IMR-90 (cell line): ENCODE results near the gene SLC25A21. TPM values are rescaled to one million over a fixed set of nuclear protein-coding genes. Genes with fewer than 3 reads are reported as not detected.
A peak's percentile ranks its signal among the peaks of the same experiment; 100 is the strongest.

Experiments used
- ATAC-seq: fragments of 200-7000 bp; cut with Tn5 transposase; 2 replicates; pipeline ENCODE4 v1.9.1; 2020; ENCODE audit warnings: low read depth, mild to moderate bottlenecking, moderate library complexity
- BruUV-seq: library from RNA; stranded (reverse); fragments of 400-500 nt; replicated peaks from 2 replicates; lab custom pipeline; 2021; lab: Mats Ljungman, UMichigan
- CTCF ChIA-PET: fragments of 300-600 bp; formaldehyde crosslinking; extraction: SDS; loops from one replicate; lab custom pipeline; 2021; ENCODE audit warnings: antibody characterized with exemption; lab: Yijun Ruan, JAX
- POLR2A ChIA-PET: fragments of 300-600 bp; sonication (Branson Sonifier 250); formaldehyde crosslinking; loops from one replicate; lab custom pipeline; 2022; ENCODE audit warnings: antibody characterized with exemption; ENCODE audit not compliant: unreplicated experiment; lab: Charles Lee
- DNase-seq: peaks from one replicate; pipeline ENCODE4 v3.0.0; 2013
- H2AFZ ChIP-seq: replicated peaks from 2 replicates; pipeline ENCODE3; 2013; ENCODE audit warnings: low read length, mild to moderate bottlenecking; ENCODE audit not compliant: poor library complexity
- H2AK5ac ChIP-seq: 2 replicates; pipeline ENCODE4 v1.6.1; 2013; ENCODE audit warnings: low read depth, low read length, inconsistent platforms
- H2AK9ac ChIP-seq: replicated peaks from 2 replicates; pipeline ENCODE3; 2013; ENCODE audit warnings: mild to moderate bottlenecking, low read depth, low read length, moderate library complexity; ENCODE audit not compliant: poor library complexity
- H2BK120ac ChIP-seq: 2 replicates; pipeline ENCODE4 v1.6.1; 2013; ENCODE audit warnings: low read depth, low read length, inconsistent platforms
- H2BK15ac ChIP-seq: 3 replicates; pipeline ENCODE4 v1.6.1; 2013; ENCODE audit warnings: low read depth, low read length, inconsistent platforms
- H2BK20ac ChIP-seq: 2 replicates; pipeline ENCODE4 v1.6.1; 2013; ENCODE audit warnings: low read depth, mild to moderate bottlenecking, inconsistent platforms, low read length, moderate library complexity
- H2BK5ac ChIP-seq: 2 replicates; pipeline ENCODE4 v1.6.1; 2013; ENCODE audit warnings: mild to moderate bottlenecking, low read depth, low read length, inconsistent platforms; ENCODE audit not compliant: poor library complexity, severe bottlenecking
- H3K14ac ChIP-seq: replicated peaks from 2 replicates; pipeline ENCODE4 v1.6.1; 2013; ENCODE audit warnings: low read depth, low read length, inconsistent platforms
- H3K18ac ChIP-seq: 2 replicates; pipeline ENCODE4 v1.6.1; 2013; ENCODE audit warnings: low read depth, low read length, control low read depth
- H3K23ac ChIP-seq: 2 replicates; pipeline ENCODE4 v1.6.1; 2013; ENCODE audit warnings: low read depth, low read length, inconsistent platforms
- H3K27ac ChIP-seq: 2 replicates; pipeline ENCODE4 v1.5.1; 2013; ENCODE audit warnings: mild to moderate bottlenecking, control low read depth, low read length; ENCODE audit not compliant: insufficient read depth
- H3K27me3 ChIP-seq: 2 replicates; pipeline ENCODE4 v1.6.1; 2013; ENCODE audit warnings: low read length; ENCODE audit not compliant: control insufficient read depth, insufficient read depth
- H3K36me3 ChIP-seq: 2 replicates; pipeline ENCODE4 v1.6.1; 2013; ENCODE audit warnings: low read length, mixed read lengths; ENCODE audit not compliant: control insufficient read depth, insufficient read depth
- H3K4ac ChIP-seq: 2 replicates; pipeline ENCODE4 v1.6.1; 2013; ENCODE audit warnings: low read depth, low read length, inconsistent platforms
- H3K4me1 ChIP-seq: 2 replicates; pipeline ENCODE4 v1.6.1; 2013; ENCODE audit warnings: low read length, mixed read lengths; ENCODE audit not compliant: control insufficient read depth, insufficient read depth
- H3K4me2 ChIP-seq: 2 replicates; pipeline ENCODE4 v1.6.1; 2013; ENCODE audit warnings: low read depth, mild to moderate bottlenecking, control low read depth, low read length, moderate library complexity
- H3K4me3 ChIP-seq: 2 replicates; pipeline ENCODE4 v1.5.1; 2013; ENCODE audit warnings: low read depth, mild to moderate bottlenecking, control low read depth, low read length, moderate library complexity; ENCODE audit not compliant: insufficient read depth
- H3K56ac ChIP-seq: 2 replicates; pipeline ENCODE4 v1.6.1; 2013; ENCODE audit warnings: low read length, inconsistent platforms; ENCODE audit not compliant: insufficient read depth; ENCODE audit errors: extremely low read depth
- H3K79me1 ChIP-seq, 2 experiments: 2 replicates each; pipeline ENCODE4 v1.6.1; 2013; ENCODE audit warnings: low read length in 2 of 2, inconsistent platforms in 1 of 2, low read depth in 1 of 2
- H3K9ac ChIP-seq: 2 replicates; pipeline ENCODE4 v1.6.1; 2013; ENCODE audit warnings: low read depth, low read length, control low read depth
- H3K9me1 ChIP-seq: 2 replicates; pipeline ENCODE4 v1.6.1; 2013; ENCODE audit warnings: low read length, inconsistent platforms; ENCODE audit not compliant: insufficient read depth
- H3K9me3 ChIP-seq: 2 replicates; pipeline ENCODE4 v1.6.1; 2013; ENCODE audit warnings: low read length; ENCODE audit not compliant: control insufficient read depth, insufficient read depth
- H4K20me1 ChIP-seq: 2 replicates; pipeline ENCODE4 v1.6.1; 2013; ENCODE audit warnings: low read length, inconsistent platforms; ENCODE audit not compliant: insufficient read depth
- H4K5ac ChIP-seq: 2 replicates; pipeline ENCODE4 v1.6.1; 2013; ENCODE audit warnings: mild to moderate bottlenecking, low read depth, low read length, control low read depth
- H4K8ac ChIP-seq, 2 experiments: 2 replicates each; pipeline ENCODE4 v1.6.1; 2013; ENCODE audit warnings: low read depth in 2 of 2, low read length in 2 of 2, control low read depth in 1 of 2, inconsistent platforms in 1 of 2
- H4K91ac ChIP-seq: 2 replicates; pipeline ENCODE4 v1.6.1; 2013; ENCODE audit warnings: low read depth, low read length, inconsistent platforms; ENCODE audit not compliant: insufficient read depth
- BHLHE40 ChIP-seq: fragments of 150-350 bp; IDR thresholded peaks from 2 replicates; pipeline ENCODE4 v1.6.1; 2016; ENCODE audit warnings: mild to moderate bottlenecking, low read depth, low read length
- CEBPB ChIP-seq: IDR thresholded peaks from 2 replicates; pipeline ENCODE4 v1.6.1; 2012; ENCODE audit warnings: low read depth, low read length, improper control_type of control experiment
- CHD1 ChIP-seq: IDR thresholded peaks from 2 replicates; pipeline ENCODE4 v1.6.1; 2012; ENCODE audit warnings: low read depth, low read length, improper control_type of control experiment
- CTCF ChIP-seq: conservative IDR thresholded peaks from 2 replicates; pipeline ENCODE4 v1.5.1; 2012; ENCODE audit warnings: mild to moderate bottlenecking, low read depth, low read length, improper control_type of control experiment
- ELK1 ChIP-seq: fragments of 150-350 bp; IDR thresholded peaks from 2 replicates; pipeline ENCODE4 v1.6.1; 2016; ENCODE audit warnings: low read depth, mild to moderate bottlenecking, low read length, moderate library complexity, borderline replicate concordance
- FOS ChIP-seq: fragments of 150-350 bp; IDR thresholded peaks from 2 replicates; pipeline ENCODE4 v1.6.1; 2016; ENCODE audit warnings: low read depth, low read length
- MAFK ChIP-seq: IDR thresholded peaks from 2 replicates; pipeline ENCODE4 v1.6.1; 2012; ENCODE audit warnings: low read depth, low read length, improper control_type of control experiment
- MAZ ChIP-seq: IDR thresholded peaks from 2 replicates; pipeline ENCODE4 v1.6.1; 2012; ENCODE audit warnings: low read depth, mild to moderate bottlenecking, low read length, improper control_type of control experiment, moderate library complexity, borderline replicate concordance
- MXI1 ChIP-seq: IDR thresholded peaks from 2 replicates; pipeline ENCODE4 v1.6.1; 2012; ENCODE audit warnings: low read depth, mild to moderate bottlenecking, low read length, moderate library complexity, borderline replicate concordance
- NFE2L2 ChIP-seq: fragments of 150-350 bp; IDR thresholded peaks from 2 replicates; pipeline ENCODE4 v1.6.1; 2016; ENCODE audit warnings: low read depth, mild to moderate bottlenecking, low read length
- POLR2A ChIP-seq: IDR thresholded peaks from 2 replicates; pipeline ENCODE4 v1.6.1; 2012; ENCODE audit warnings: mild to moderate bottlenecking, low read depth, low read length
- RAD21 ChIP-seq: IDR thresholded peaks from 2 replicates; pipeline ENCODE4 v1.6.1; 2012; ENCODE audit warnings: low read length, improper control_type of control experiment
- RCOR1 ChIP-seq: IDR thresholded peaks from 2 replicates; pipeline ENCODE4 v1.6.1; 2012; ENCODE audit warnings: mild to moderate bottlenecking, low read length, improper control_type of control experiment; ENCODE audit not compliant: insufficient replicate concordance
- RFX5 ChIP-seq: IDR thresholded peaks from 2 replicates; pipeline ENCODE4 v1.8.0; 2012; ENCODE audit warnings: low read depth, mild to moderate bottlenecking, low read length, moderate library complexity
- SMC3 ChIP-seq: fragments of 150-350 bp; IDR thresholded peaks from 2 replicates; pipeline ENCODE4 v1.6.1; 2016; ENCODE audit warnings: low read depth, mild to moderate bottlenecking, antibody characterized with exemption, low read length, moderate library complexity
- USF2 ChIP-seq: fragments of 150-350 bp; IDR thresholded peaks from 2 replicates; pipeline ENCODE4 v1.6.1; 2017; ENCODE audit warnings: mild to moderate bottlenecking, antibody characterized with exemption, low read length, low read depth
- WGBS, 2 experiments: methylation state at CpG; one replicate each; pipeline versions ENCODE4 v1.1.5 to v1.1.7; 2013; ENCODE audit warnings: missing lambda C conversion rate in 2 of 2; ENCODE audit not compliant: insufficient read length in 1 of 2; ENCODE audit errors: extremely low coverage in 2 of 2; 5-methylcytosine and 5-hydroxymethylcytosine counted together
- dilution Hi-C: fragments of 300-500 bp; cut with HindIII; formaldehyde crosslinking; loops from one replicate; pipeline ENCODE4 v1.14.3; 2018; ENCODE audit warnings: low sequenced_read_pairs; ENCODE audit not compliant: unreplicated experiment
- in situ Hi-C: fragments of 300-500 bp; cut with MboI; formaldehyde crosslinking; loops from 3 replicates; pipeline ENCODE4 v1.14.3; 2019; ENCODE audit warnings: low sequenced_read_pairs, inconsistent platforms, mixed read lengths
- intact Hi-C: fragments of 100-400 bp; cut with micrococcal nuclease; formaldehyde crosslinking; loops from 2 replicates; pipeline ENCODE4 v1.10.0; 2022
- polyA plus RNA-seq, 3 experiments: library from polyadenylated mRNA; depleted of rRNA; stranded (reverse); fragments of >200 nt; gene quantifications; 2 replicates each; pipeline ENCODE4 v1.2.3, GENCODE V29; 2012; ENCODE audit warnings: low replicate concordance in 1 of 3
- total RNA-seq: library from RNA; depleted of rRNA; stranded (reverse); fragments of >200 nt; gene quantifications from 2 replicates; pipeline ENCODE4 v1.2.3, GENCODE V29; 2012

Gene SLC25A21
- total and polyA plus RNA-seq, 2 of the 4 experiments (the other 2 are of a cell fraction): 0.62 to 0.90 TPM

- no peaks in the 10 kb centered on the region for H3K36me3 ChIP-seq
- H2AK9ac ChIP-seq: no peak overlapping the region
- no peaks in the 10 kb centered on the region for H3K27me3 ChIP-seq
- H3K4me1 ChIP-seq: no peaks in the 10 kb centered on the region
- H2BK120ac ChIP-seq: no peak overlapping the region
- ATAC-seq (peak; percentile 29; the same call in 1 of the 2 replicates), DNase-seq (peak; percentile 6)
- no peaks in the 10 kb centered on the region for H3K9me1 ChIP-seq
- no peak overlapping the region for H3K23ac ChIP-seq
- H3K9ac ChIP-seq: no peak overlapping the region
- H4K20me1 ChIP-seq: no peaks in the 10 kb centered on the region
- intact Hi-C loops (loop anchor here (10.0 kb wide), 2 partner anchors 341 to 371 kb away; no protein-coding TSS in a partner anchor), dilution Hi-C loops (no loop called here), in situ Hi-C loops (no loop called here)
- no peak overlapping the region for H2BK5ac ChIP-seq
- H2BK20ac ChIP-seq: no peak overlapping the region
- no peak overlapping the region for H3K27ac ChIP-seq
- POLR2A ChIA-PET: interaction anchor here (0.6 kb wide), 1 partner anchor 1945 kb away, joined by 3 read pairs; no protein-coding TSS in a partner anchor
- no peak overlapping the region for H4K5ac ChIP-seq
- no peaks in the 10 kb centered on the region for H3K79me1 ChIP-seq
- H2AK5ac ChIP-seq: no peak overlapping the region
- no peak overlapping the region for H3K4me2 ChIP-seq
- no peak overlapping the region for H3K18ac ChIP-seq
- H3K56ac ChIP-seq: no peak overlapping the region
- BruUV-seq: no TSS peak
- CTCF ChIA-PET: interaction anchor here (0.7 kb wide), 1 partner anchor 51 kb away, joined by 3 read pairs; no protein-coding TSS in a partner anchor
- H3K9me3 ChIP-seq: no peaks in the 10 kb centered on the region
- no peak overlapping the region for H4K91ac ChIP-seq
- TF ChIP-seq POLR2A (no peak), MAFK (no peak), MXI1 (no peak), SMC3 (no peak), CTCF (no peak), RCOR1 (no peak), CEBPB (no peak), RAD21 (no peak), RFX5 (no peak), MAZ (no peak), FOS (no peak), ELK1 (no peak), CHD1 (no peak), USF2 (no peak), NFE2L2 (no peak), BHLHE40 (no peak)
- no peak overlapping the region for H2BK15ac ChIP-seq
- no peak overlapping the region for H4K8ac ChIP-seq
- no peak overlapping the region for H3K4me3 ChIP-seq
- no peak overlapping the region for H2AFZ ChIP-seq
- no peak overlapping the region for H3K14ac ChIP-seq
- H3K4ac ChIP-seq: no peak overlapping the region
- WGBS, 2 experiments: no CpG with 5 or more reads among the region's 3 CpGs
These were observed 398.8 kb downstream of the SLC25A21 start for GRCh38 chr14:36773558-36773957.
